Nephron progenitor cell (in vitro differentiated cells): Measurements from ENCODE around the gene FOXP1.
A peak's percentile ranks its signal among the peaks of the same experiment; 100 is the strongest.

Experiments used
- DNase-seq: peaks from one replicate; pipeline ENCODE4 v3.0.0; 2021
- H3K27ac Mint-ChIP-seq: 2 replicates; pipeline ENCODE4 v1.8.0; 2021; ENCODE audit warnings: mild to moderate bottlenecking, moderate library complexity, mixed read lengths
- H3K27me3 Mint-ChIP-seq: 2 replicates; pipeline ENCODE4 v1.8.0; 2021; ENCODE audit warnings: mild to moderate bottlenecking, low read depth, mixed read lengths; ENCODE audit not compliant: poor library complexity
- H3K36me3 Mint-ChIP-seq: 2 replicates; pipeline ENCODE4 v1.8.0; 2021; ENCODE audit warnings: low read depth, mixed read lengths
- H3K4me1 Mint-ChIP-seq: 2 replicates; pipeline ENCODE4 v1.8.0; 2021; ENCODE audit warnings: mixed read lengths
- H3K4me3 Mint-ChIP-seq: 2 replicates; pipeline ENCODE4 v1.8.0; 2021; ENCODE audit warnings: mild to moderate bottlenecking, moderate library complexity, mixed read lengths
- H3K9me3 Mint-ChIP-seq: 2 replicates; pipeline ENCODE4 v1.8.0; 2021; ENCODE audit warnings: mild to moderate bottlenecking, moderate library complexity, mixed read lengths
- TF ChIP-seq, protein P1 (sequence below): fragments of 200-600 bp; sonication (generic); IDR thresholded peaks from 2 replicates; pipeline ENCODE4 v1.5.0; 2021; ENCODE audit warnings: antibody characterized with exemption

The FOXP1 gene

DNA sequence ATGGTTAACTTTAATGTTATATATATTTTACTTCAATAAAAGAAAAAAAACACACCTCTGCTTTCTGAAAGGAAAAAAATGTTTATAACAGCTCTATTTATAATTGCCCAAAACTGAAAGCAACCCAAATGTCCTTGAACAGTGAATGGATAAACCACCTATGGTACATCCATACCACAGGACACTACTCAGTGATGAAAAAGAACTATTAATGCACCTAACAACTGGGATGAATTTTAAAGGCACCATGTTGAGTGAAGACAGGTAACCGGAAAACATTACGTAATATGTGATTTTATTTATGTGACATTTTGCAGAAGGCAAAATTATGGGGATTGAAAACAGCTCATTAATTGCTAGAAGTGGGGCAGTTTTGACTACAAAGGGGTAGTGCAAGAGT, 23.8 kb upstream of the FOXP1 start:
- Mint-ChIP-seq H3K27ac (no peak overlapping the region), H3K36me3 (peaks cover 16% of the 10 kb centered on the region), H3K9me3 (peaks cover 42% of the 10 kb centered on the region), H3K4me1 (peaks cover 2% of the 10 kb centered on the region), H3K27me3 (no peaks in the 10 kb centered on the region), H3K4me3 (no peak overlapping the region)
- TF ChIP-seq, protein P1, sequence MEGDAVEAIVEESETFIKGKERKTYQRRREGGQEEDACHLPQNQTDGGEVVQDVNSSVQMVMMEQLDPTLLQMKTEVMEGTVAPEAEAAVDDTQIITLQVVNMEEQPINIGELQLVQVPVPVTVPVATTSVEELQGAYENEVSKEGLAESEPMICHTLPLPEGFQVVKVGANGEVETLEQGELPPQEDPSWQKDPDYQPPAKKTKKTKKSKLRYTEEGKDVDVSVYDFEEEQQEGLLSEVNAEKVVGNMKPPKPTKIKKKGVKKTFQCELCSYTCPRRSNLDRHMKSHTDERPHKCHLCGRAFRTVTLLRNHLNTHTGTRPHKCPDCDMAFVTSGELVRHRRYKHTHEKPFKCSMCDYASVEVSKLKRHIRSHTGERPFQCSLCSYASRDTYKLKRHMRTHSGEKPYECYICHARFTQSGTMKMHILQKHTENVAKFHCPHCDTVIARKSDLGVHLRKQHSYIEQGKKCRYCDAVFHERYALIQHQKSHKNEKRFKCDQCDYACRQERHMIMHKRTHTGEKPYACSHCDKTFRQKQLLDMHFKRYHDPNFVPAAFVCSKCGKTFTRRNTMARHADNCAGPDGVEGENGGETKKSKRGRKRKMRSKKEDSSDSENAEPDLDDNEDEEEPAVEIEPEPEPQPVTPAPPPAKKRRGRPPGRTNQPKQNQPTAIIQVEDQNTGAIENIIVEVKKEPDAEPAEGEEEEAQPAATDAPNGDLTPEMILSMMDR: no peak
- DNase-seq: no peak

DNA sequence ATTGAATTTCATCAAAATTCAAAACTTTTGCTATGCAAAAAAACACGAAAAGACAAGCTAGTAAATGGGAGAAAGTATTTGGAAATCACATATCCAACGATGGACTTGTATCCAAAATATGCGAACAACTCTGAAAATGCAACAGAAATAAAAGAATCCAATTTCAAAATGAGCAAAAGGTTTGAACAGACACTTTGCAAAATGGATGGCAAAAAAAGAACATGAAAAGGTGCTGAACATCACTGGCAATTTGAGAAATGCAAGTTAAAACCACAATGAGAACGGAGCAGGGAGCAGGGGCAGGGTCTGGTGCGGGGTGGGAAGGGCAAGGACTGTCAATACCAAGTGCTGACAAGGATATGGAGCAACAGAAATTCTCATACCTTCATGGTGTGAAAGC, 23.1 kb upstream of the FOXP1 start:
- Mint-ChIP-seq H3K36me3 (peaks cover 16% of the 10 kb centered on the region), H3K4me1 (peaks cover 6% of the 10 kb centered on the region), H3K9me3 (peaks cover 44% of the 10 kb centered on the region), H3K27me3 (no peaks in the 10 kb centered on the region), H3K4me3 (no peak overlapping the region), H3K27ac (no peak overlapping the region)
- DNase-seq: no peak
- TF ChIP-seq, protein P1: no peak

DNA sequence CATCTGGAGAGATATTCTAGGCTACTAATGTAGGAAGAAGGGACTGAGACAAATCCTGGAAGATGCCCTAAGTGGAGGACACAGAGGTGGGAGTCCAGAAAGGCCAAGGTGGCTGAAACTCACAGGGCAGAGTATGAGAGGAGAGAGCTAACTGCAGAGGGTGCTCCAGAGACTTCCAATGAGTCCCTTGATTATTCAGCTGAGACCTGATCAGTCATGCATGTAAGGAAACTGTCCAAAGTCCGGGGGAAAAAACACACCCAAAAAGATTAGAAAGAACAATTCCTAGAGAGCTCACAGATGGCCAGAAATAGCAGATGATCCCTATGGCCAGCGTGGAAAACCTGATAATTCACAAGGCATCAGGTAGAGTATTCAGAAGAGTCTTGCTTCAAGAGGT, 18.7 kb upstream of the FOXP1 start:
- H3K9me3 Mint-ChIP-seq: peaks cover 27% of the 10 kb centered on the region

DNA sequence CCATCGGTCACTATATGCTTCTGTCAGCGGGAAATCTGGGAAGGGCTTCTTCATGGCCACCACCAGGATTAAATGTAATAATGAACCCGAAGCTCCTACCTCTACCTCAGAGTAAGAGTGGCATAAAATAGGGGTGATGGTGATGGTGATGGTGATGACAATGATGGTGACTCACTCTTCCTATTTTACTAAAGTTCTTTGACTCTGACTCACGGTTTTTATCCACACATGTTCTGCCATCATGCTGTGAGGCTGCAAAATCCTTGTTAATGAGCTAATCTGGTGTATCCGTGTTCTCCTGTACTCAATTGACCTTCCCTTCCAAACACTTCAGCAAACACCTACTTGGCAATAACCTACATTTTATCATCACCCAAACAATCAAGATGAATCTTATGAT, 18.3 kb upstream of the FOXP1 start:
- no peak overlapping the region for H3K27ac Mint-ChIP-seq
- H3K4me3 Mint-ChIP-seq: no peak overlapping the region
- peaks cover 12% of the 10 kb centered on the region for H3K4me1 Mint-ChIP-seq
- H3K9me3 Mint-ChIP-seq: peaks cover 22% of the 10 kb centered on the region
- TF ChIP-seq, protein P1: no peak
- peaks cover 15% of the 10 kb centered on the region for H3K36me3 Mint-ChIP-seq
- no peak for DNase-seq
- H3K27me3 Mint-ChIP-seq: no peaks in the 10 kb centered on the region

More for the DNA sequence above, 18.7 kb upstream of the FOXP1 start:
- peaks cover 12% of the 10 kb centered on the region for H3K4me1 Mint-ChIP-seq
- no peak for DNase-seq
- TF ChIP-seq, protein P1: no peak
- H3K27me3 Mint-ChIP-seq: no peaks in the 10 kb centered on the region
- no peak overlapping the region for H3K27ac Mint-ChIP-seq
- peaks cover 16% of the 10 kb centered on the region for H3K36me3 Mint-ChIP-seq
- H3K4me3 Mint-ChIP-seq: no peak overlapping the region

DNA sequence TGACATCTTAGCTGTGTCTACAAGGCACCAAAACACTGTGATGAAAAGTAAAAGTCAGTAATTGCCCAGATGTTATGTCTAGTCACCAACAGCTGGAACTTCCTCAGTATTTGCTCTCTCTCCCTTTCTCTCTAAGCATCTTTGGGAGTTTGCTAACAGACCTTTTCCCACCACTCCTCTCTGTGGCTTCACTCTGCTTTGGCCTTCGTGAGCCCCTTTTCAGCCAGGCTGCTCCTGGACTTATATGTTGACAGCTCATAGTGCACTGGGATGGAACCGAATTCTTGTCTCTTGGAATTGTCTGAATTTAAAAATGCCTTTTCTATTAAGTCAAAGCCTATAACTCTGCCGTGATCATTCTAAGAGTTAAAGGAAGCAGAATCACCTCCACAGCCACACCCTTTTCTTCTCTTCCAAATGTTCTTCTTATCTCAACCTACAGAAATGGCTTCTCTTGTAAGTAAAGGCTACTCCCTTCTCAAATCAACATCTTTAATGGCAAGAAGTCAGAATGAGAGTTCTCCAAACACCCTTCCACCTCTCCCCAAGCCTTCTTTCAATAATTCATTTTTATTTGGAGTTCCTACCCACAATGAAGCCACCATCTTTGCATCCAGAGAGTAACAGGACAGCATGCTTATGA, 17.2 kb upstream of the FOXP1 start:
- H3K4me1 Mint-ChIP-seq: peaks cover 12% of the 10 kb centered on the region
- H3K4me3 Mint-ChIP-seq: no peak overlapping the region
- peaks cover 20% of the 10 kb centered on the region for H3K9me3 Mint-ChIP-seq
- H3K27ac Mint-ChIP-seq: peak overlapping the region; percentile 36
- peaks cover 5% of the 10 kb centered on the region for H3K36me3 Mint-ChIP-seq
- TF ChIP-seq, protein P1: no peak
- no peak for DNase-seq
- no peaks in the 10 kb centered on the region for H3K27me3 Mint-ChIP-seq

DNA sequence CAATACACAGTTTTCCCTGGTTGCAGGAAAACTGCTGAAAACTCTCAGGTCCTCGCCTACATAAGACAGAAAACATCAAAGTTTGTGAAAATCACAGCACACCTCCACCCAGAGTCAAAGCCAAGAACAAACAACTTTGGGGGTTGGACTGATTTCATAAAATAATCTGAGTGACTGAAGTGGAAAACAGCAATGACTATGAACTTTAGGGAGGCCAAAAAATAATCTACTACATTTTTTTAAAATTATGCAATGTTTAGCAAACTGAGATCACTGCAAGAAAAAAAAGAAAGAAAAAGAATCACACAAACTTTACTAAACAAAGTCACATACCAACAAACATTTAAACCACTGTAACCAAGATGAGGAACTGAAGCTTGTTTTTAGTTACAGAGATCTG, 15.9 kb upstream of the FOXP1 start:
- DNase-seq: no peak
- Mint-ChIP-seq H3K27ac (no peak overlapping the region), H3K4me3 (no peak overlapping the region), H3K36me3 (peaks cover 5% of the 10 kb centered on the region), H3K9me3 (peaks cover 28% of the 10 kb centered on the region), H3K4me1 (peaks cover 12% of the 10 kb centered on the region), H3K27me3 (peaks cover 2% of the 10 kb centered on the region)
- TF ChIP-seq, protein P1: no peak
